Ovary (tissue), 9 donors: ENCODE data around the gene SDHAF1. TPM values are rescaled to one million over a fixed set of nuclear protein-coding genes. Genes with fewer than 3 reads are reported as not detected.

Source experiments
- DNase-seq, 5 donors: peaks; one replicate each; pipeline ENCODE4 v3.0.0-alpha.2; 2019 to 2020
- H3K27ac ChIP-seq, 2 donors: fragments of 200-600 bp; one replicate each; pipeline versions ENCODE4 v1.5.1 to v1.8.0; 2019 to 2022
- H3K27me3 ChIP-seq: fragments of 200-600 bp; one replicate; pipeline ENCODE4 v1.8.0; 2022
- H3K36me3 ChIP-seq: fragments of 200-600 bp; sonication (generic); one replicate; pipeline ENCODE4 v1.5.1; 2019
- H3K4me1 ChIP-seq: one replicate; pipeline ENCODE4 v1.8.1; 2013; ENCODE audit warnings: mild to moderate bottlenecking, moderate library complexity; ENCODE audit not compliant: insufficient read depth
- H3K4me3 ChIP-seq: fragments of 200-600 bp; sonication (generic); one replicate; pipeline ENCODE4 v1.5.1; 2017
- H3K9me3 ChIP-seq, 2 donors: fragments of 200-600 bp in 1 of 2; sonication (generic) in 1 of 2; one replicate each; pipeline versions ENCODE4 v1.5.1 to v1.8.1; 2013 to 2019; ENCODE audit warnings: mild to moderate bottlenecking in 1 of 2, moderate library complexity in 1 of 2
- EP300 ChIP-seq: sonication (generic); formaldehyde crosslinking; IDR thresholded peaks from one replicate; pipeline ENCODE4 v1.6.1; 2017; ENCODE audit warnings: antibody characterized with exemption
- POLR2A ChIP-seq: fragments of 450-650 bp; IDR thresholded peaks from one replicate; pipeline ENCODE4 v1.6.1; 2017; ENCODE audit warnings: antibody characterized with exemption, mild to moderate bottlenecking, moderate library complexity
- WGBS, 3 donors: extraction: QIAGEN DNeasy Blood & Tissue Kit in 1 of 3; methylation state at CpG; one replicate each; pipeline versions ENCODE4 v1.1.5 to v1.1.7; 2013 to 2017; 5-methylcytosine and 5-hydroxymethylcytosine counted together
- intact Hi-C, 4 donors: fragments of 100-400 bp; cut with DNase I; formaldehyde crosslinking; loops; one replicate each; pipeline versions ENCODE4 v1.11.0 to v1.15.1; 2022 to 2023
- polyA plus RNA-seq, 2 donors: library from polyadenylated mRNA; stranded (reverse); fragments of 200-250 nt in 1 of 2; fragments of 350-450 nt in 1 of 2; fragmentation: Illumina TruSeq in 1 of 2; extraction: RNeasy Lipid Tissue Mini Kit (QIAGEN cat#74804) in 1 of 2; gene quantifications; one replicate each; pipeline ENCODE4 v1.2.3, GENCODE V29; 2013 to 2014
- total RNA-seq, 7 donors: library from RNA; depleted of rRNA in 2 of 7; stranded (reverse); fragments of >200 nt in 2 of 7; fragmentation: NEBNext Ultra II Directional in 3 of 7; extraction: Animal tissue kit (Norgen Biotek cat#: 25700) in 3 of 7; gene quantifications; one replicate each; pipeline versions ENCODE4 v1.1.0 to v1.2.4, GENCODE V29; 2016 to 2023
- TF ChIP-seq, protein P1 (sequence below), 3 donors: fragments of 450-650 bp in 2 of 3; fragments of 200-600 bp in 1 of 3; IDR thresholded peaks; one replicate each; pipeline versions ENCODE4 v1.5.1 to v1.8.0; 2016 to 2022; ENCODE audit warnings: antibody characterized with exemption in 3 of 3, mild to moderate bottlenecking in 1 of 3
- donor health status: DM: no; HTN: no; CAD: no; lungs with moderate emphysema.
- donor health status: DM: no; HTN: no; CAD: no.
- donor health status: Bipolar disorder and iron deficiency.
- donor health status: DM: yes; HTN: yes; CAD: no.
- donor health status: DM: no; HTN: no; CAD: no.
- donor health status: DM: yes; HTN: yes; CAD: no.

The SDHAF1 gene
- total and polyA plus RNA-seq, 9 donors = 11.2 to 78.6 (median 20.2) TPM

DNA sequence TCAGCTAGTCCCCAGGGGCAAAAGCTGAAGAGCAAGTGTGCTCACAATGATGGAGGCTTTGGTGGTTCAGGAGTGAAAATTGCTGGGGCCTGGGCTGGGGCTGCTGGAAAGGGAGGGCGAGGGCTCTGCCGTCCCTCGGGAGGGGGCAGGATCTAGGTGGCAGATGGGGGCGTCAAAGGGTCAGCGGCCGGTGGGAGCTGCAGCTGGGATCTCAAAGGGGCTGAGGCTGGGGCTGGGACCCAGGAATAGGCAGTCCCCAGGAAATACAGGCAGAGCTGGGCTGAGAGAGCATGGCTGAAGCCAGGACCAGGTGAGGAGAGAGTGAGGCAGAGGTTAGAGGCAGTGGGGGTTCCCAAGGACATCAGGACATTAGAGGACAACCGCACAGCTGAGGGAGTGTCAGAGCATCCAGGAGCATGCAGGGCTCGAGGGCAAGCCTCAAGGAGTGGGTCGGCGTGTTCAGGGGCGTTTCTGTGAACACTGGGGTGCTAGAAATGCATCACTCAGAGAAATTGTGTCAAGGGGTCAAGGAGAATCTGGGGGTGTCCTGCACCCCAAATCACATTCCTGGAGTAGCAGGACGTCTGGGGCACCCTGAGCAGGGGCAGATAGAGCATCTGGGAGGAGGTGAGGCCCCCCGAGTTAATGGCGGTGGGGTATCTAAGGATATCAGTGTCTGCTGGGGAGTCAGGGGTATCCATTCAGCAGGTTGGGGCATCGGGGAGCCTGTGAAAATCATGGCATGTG is 14.8 kb downstream of the SDHAF1 start:
- peak overlapping the region; percentile 29 for H3K4me3 ChIP-seq
- 38 to 49% (median 40%) methylated on average over 15 of the region's 15 CpGs for WGBS, 3 donors
- TF ChIP-seq, protein P1, sequence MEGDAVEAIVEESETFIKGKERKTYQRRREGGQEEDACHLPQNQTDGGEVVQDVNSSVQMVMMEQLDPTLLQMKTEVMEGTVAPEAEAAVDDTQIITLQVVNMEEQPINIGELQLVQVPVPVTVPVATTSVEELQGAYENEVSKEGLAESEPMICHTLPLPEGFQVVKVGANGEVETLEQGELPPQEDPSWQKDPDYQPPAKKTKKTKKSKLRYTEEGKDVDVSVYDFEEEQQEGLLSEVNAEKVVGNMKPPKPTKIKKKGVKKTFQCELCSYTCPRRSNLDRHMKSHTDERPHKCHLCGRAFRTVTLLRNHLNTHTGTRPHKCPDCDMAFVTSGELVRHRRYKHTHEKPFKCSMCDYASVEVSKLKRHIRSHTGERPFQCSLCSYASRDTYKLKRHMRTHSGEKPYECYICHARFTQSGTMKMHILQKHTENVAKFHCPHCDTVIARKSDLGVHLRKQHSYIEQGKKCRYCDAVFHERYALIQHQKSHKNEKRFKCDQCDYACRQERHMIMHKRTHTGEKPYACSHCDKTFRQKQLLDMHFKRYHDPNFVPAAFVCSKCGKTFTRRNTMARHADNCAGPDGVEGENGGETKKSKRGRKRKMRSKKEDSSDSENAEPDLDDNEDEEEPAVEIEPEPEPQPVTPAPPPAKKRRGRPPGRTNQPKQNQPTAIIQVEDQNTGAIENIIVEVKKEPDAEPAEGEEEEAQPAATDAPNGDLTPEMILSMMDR (IDR thresholded peaks at IDR 0.05) = no peak
- TF ChIP-seq EP300 (no peak), POLR2A (no peak)
- H3K27ac ChIP-seq = peak overlapping the region; percentile 27 to 50
- H3K4me1 ChIP-seq = peaks cover 4% of the 10 kb centered on the region
- no peaks in the 10 kb centered on the region for H3K27me3 ChIP-seq
- H3K9me3 ChIP-seq = no peaks in the 10 kb centered on the region
- intact Hi-C loops = loop anchor here in 1 of 4 donors (10.0 kb wide), 1 partner anchor 45 kb away; the partner anchor contains the start of genes THAP8 and WDR62
- DNase-seq = peak in 1 of 5 donors; percentile 45
- no peaks in the 10 kb centered on the region for H3K36me3 ChIP-seq

GRCh38 chr19:36010402-36010801 is 15.4 kb downstream of the SDHAF1 start:
- 88 to 96% (median 89%) methylated on average over 7 to 11 of the region's 11 CpGs for WGBS, 3 donors
- Histone ChIP-seq H3K4me3 (no peak overlapping the region), H3K27ac (no peak overlapping the region), H3K27me3 (no peaks in the 10 kb centered on the region), H3K36me3 (no peaks in the 10 kb centered on the region), H3K9me3 (no peaks in the 10 kb centered on the region), H3K4me1 (peaks cover 4% of the 10 kb centered on the region)
- intact Hi-C loops = no loop called here
- TF ChIP-seq EP300 (no peak), POLR2A (no peak)
- TF ChIP-seq, protein P1 (IDR thresholded peaks at IDR 0.05) = no peak
- peak in 1 of 5 donors; percentile 46 for DNase-seq

- WGBS, 3 donors = 21 to 28% (median 24%) methylated on average over 15 of the region's 15 CpGs
- TF ChIP-seq EP300 (no peak), POLR2A (no peak)
- TF ChIP-seq, protein P1 (IDR thresholded peaks at IDR 0.05) = no peak
- intact Hi-C loops = no loop called here
Measured at GRCh38 chr19:36013280-36014011, 18.5 kb downstream of the SDHAF1 start.

GRCh38 chr19:36014012-36014924 is 19.3 kb downstream of the SDHAF1 start, which contains the start of gene ALKBH6:
ALKBH6 (minus strand) TSS chr19:36014213; CDS start chr19:36013397, 816 bp downstream.
- Histone ChIP-seq H3K27ac (peak within 1 kb of the TSS; percentile 33 to 70), H3K4me3 (peak within 1 kb of the TSS; percentile 66), H3K27me3 (no peaks in the 10 kb centered on the region), H3K9me3 (no peaks in the 10 kb centered on the region), H3K4me1 (peaks cover 2% of the 10 kb centered on the region), H3K36me3 (no peaks in the 10 kb centered on the region)
- TF ChIP-seq POLR2A = peak; percentile 27
- TF ChIP-seq, protein P1 (IDR thresholded peaks at IDR 0.05) = no peak
- TF ChIP-seq EP300 = no peak
- intact Hi-C loops = no loop called here
- peak; percentile 99 to 100 (median 99) for DNase-seq
- WGBS, 3 donors = 2 to 4% (median 2%) methylated on average over 42 of the region's 42 CpGs

More at GRCh38 chr19:36013280-36014011, 18.5 kb downstream of the SDHAF1 start:
- Histone ChIP-seq H3K9me3 (no peaks in the 10 kb centered on the region), H3K4me3 (peak overlapping the region; percentile 66), H3K27me3 (no peaks in the 10 kb centered on the region), H3K27ac (peak overlapping the region; percentile 33 to 70), H3K4me1 (peaks cover 2% of the 10 kb centered on the region), H3K36me3 (no peaks in the 10 kb centered on the region)
- DNase-seq = peak in 2 of 5 donors; percentile 44 to 48
